Hepatocyte (in vitro differentiated cells): ENCODE results near the gene EBP.

Experiments used
- EZH2 ChIP-seq: fragments of 200-600 bp; sonication (generic); IDR thresholded peaks from 2 replicates; pipeline ENCODE4 v1.6.1; 2016; ENCODE audit warnings: antibody characterized with exemption, mild to moderate bottlenecking, borderline replicate concordance
- EZH2phosphoT487 ChIP-seq: fragments of 200-600 bp; sonication (generic); IDR thresholded peaks from one replicate; pipeline ENCODE4 v1.6.1; 2018; ENCODE audit warnings: antibody characterized with exemption, mild to moderate bottlenecking, low read depth, moderate library complexity; ENCODE audit not compliant: unreplicated experiment, severe bottlenecking
- TF ChIP-seq, protein P1 (sequence below): fragments of 200-600 bp; sonication (generic); IDR thresholded peaks from 2 replicates; pipeline ENCODE4 v1.5.1; 2016; ENCODE audit warnings: antibody characterized with exemption, mild to moderate bottlenecking; ENCODE audit not compliant: poor library complexity

DNA sequence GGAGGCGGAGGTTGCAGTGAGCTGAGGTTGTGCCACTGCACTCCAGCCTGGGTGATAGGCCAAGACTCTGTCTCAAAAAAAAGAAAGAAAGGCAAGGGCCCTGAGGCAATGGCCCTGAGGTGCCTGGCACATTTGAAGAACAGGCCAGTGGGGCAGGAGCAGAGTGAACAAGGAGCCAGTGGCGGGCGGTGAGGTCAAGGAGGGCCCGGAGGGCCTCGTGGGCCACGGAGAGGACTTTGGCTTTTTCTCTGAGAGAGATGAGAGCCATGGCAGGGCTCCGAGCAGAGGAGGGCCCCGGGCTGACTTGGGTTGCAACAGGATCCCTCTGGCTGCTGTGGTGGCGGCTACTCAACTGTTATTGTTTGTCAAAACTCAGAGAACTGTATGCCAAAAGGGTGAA is 32.3 kb upstream of the EBP start:
- TF ChIP-seq EZH2 (no peak), EZH2phosphoT487 (no peak)
- TF ChIP-seq, protein P1, sequence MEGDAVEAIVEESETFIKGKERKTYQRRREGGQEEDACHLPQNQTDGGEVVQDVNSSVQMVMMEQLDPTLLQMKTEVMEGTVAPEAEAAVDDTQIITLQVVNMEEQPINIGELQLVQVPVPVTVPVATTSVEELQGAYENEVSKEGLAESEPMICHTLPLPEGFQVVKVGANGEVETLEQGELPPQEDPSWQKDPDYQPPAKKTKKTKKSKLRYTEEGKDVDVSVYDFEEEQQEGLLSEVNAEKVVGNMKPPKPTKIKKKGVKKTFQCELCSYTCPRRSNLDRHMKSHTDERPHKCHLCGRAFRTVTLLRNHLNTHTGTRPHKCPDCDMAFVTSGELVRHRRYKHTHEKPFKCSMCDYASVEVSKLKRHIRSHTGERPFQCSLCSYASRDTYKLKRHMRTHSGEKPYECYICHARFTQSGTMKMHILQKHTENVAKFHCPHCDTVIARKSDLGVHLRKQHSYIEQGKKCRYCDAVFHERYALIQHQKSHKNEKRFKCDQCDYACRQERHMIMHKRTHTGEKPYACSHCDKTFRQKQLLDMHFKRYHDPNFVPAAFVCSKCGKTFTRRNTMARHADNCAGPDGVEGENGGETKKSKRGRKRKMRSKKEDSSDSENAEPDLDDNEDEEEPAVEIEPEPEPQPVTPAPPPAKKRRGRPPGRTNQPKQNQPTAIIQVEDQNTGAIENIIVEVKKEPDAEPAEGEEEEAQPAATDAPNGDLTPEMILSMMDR: no peak
